Activated CD4-positive, alpha-beta T cell treated with anti-CD3 and anti-CD28 coated beads, Interleukin-10, Interleukin-2, amounts not matched to agents 100 ng/mL and 50 ng/mL, durations not matched to agents 16 hours and 8 hours (primary cell): Measurements from ENCODE around the gene TRPV6.

Experiments
- DNase-seq: peaks from one replicate; pipeline ENCODE4 v3.0.0-alpha.2; 2020

The TRPV6 gene

DNA sequence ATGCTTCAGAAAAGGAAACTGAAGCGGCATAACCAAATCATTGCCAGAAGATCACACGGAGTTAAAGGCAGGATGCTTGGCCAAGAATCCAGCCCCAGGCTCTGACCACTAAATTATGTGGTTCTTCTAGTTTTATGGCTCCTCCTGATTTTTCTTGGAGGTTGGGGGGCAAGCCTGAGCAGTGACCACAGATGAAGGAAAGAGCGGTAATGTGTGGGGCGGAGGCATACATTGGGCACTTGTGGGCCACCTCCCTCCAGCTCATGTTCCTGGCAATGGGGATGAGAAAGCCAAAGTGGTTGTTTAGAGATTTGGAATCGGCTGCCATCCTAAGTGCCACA lies 3.2 kb downstream of the TRPV6 start:
- DNase-seq: no peak

DNA sequence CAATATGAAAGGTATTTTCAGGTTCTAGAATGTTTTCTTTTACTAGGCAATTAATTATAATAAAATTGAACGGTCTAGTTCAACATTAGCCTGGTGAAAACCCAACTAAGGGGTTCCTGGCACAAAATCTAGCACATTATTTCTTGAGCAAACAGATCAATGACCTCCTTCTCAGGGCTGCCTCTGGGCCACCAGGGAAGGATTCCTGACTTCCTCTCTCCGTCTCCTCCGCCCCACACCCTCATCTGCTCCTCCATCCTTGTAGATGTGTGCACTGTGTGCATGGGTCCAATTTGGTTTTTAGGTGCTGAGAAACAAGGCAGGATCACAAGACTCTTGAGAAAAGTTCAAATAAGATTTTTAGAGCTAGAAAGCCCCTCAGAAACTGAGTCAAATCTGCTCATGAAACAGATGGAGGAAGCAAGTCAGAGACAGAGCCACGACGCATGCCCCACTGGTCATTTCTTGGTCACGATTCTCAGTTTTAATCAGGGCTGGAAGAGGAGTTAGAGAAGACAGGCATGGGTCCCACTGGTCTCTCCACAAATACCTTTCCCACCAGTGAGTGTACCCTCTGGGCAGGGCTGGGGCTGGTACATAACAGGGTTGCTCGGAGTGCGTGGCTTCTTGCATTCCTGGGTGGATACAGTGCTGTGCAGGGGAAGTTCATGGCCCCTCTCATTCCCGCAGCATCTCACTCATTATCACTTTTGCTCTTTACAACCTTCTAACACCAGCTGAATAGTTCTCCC lies 3.8 kb downstream of the TRPV6 start:
- no peak for DNase-seq

GRCh38 chr7:142880876-142881505 lies 4.6 kb downstream of the TRPV6 start:
- peak; percentile 56 for DNase-seq

DNA sequence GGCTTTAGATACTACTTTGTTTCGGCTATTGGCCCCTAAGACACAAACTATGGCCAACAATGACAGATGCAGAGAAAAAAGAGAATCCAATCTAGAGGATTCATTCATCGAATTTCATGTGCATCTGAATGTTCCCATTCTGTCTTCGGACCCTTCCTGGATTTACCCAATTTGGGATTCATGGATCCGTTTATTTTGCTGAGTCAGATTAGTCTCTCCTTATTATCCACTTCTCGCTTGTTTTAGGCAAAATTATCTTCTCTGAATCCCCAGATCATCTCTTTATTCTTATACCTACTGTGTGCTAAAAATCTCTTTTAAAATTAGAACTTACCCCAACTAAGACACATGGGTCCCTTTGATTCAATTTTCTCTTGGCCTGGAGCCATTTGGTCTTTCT lies 6.5 kb downstream of the TRPV6 start:
- DNase-seq: no peak

- no peak for DNase-seq
These were observed 7.2 kb downstream of the TRPV6 start for GRCh38 chr7:142878315-142878714.

GRCh38 chr7:142876991-142877910 lies 8.3 kb downstream of the TRPV6 start:
- DNase-seq: no peak

DNA sequence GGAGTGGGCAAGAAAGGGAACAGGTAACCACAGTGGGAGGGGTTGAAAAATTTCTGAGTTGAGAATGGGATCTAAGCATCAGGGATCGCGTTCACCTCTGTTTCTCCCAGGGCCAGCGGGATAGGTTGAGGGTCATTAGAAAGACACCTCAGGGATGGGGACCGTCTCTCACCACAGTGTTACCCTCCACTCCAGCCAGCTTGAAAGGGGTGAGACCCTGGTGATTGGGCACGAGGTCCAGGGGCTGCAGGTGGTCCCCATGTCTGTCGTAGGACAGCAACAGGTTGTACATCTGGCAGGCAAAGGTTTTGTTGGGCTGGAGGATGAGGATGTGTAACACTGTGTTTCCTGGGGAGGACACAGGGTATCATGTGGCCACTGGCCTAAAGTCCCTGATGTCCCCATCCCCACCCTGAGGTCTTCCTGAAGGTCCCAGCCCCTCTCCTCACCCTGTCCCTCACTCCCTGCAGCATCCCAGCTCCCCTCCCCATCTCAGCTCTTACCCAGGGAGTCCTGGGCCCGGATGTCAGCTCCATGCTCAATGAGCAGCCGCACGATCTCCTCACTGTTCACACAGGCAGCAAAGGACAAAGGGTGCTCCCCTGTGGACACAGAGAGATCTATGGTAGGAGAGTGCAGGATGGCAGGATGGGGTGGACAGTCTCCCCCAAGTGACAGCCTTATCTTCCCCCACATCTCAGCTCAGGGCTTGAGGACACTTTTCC lies 9.1 kb downstream of the TRPV6 start:
- DNase-seq: no peak

DNA sequence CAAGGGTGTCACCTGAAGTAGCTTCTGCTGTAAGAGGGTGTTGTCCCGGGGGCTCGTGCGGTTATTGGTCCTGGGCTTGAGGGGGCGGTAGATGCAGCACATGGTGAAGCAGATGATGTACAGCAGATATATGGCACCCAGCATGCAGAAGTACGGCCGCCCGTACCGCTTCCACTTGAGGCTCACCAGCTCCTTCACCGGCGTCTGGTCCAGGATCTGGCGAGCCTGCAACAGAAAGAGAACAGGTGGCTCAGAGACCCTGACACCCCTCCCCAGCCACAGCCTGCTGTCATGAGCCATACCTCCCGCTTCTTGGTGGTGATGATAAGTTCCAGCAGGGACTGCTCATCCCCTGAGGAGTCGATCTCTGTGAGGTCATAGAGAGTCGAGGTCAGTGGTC lies 10.1 kb downstream of the TRPV6 start:
- no peak for DNase-seq

- DNase-seq: no peak
These were observed 10.7 kb downstream of the TRPV6 start for GRCh38 chr7:142874837-142875236.

- no peak for DNase-seq
These were observed 11.1 kb downstream of the TRPV6 start for GRCh38 chr7:142874409-142874808.

DNA sequence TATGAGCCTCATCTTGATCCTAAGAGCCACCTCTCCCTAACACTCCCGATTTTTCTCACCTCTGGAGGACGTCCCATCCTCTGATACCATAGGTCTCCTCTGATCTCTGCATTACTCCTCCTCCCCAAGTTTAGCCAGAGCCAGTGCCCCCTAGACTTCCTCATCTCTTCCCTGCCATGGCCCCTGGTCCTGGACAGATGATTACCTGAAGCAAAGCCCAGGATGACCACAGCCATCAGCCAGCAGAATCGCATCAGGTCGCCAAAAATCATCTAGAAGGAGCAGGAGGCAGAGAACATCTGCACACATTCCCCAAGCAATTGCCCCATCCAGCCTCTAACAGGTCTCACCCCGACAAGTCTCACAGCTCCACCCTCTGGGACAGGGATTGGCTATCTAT lies 11.7 kb downstream of the TRPV6 start:
- no peak for DNase-seq

GRCh38 chr7:142873281-142873784 lies 12.2 kb downstream of the TRPV6 start:
- DNase-seq: peak; percentile 47

- DNase-seq: no peak
These were observed 13.4 kb downstream of the TRPV6 start for GRCh38 chr7:142872106-142872675.

DNA sequence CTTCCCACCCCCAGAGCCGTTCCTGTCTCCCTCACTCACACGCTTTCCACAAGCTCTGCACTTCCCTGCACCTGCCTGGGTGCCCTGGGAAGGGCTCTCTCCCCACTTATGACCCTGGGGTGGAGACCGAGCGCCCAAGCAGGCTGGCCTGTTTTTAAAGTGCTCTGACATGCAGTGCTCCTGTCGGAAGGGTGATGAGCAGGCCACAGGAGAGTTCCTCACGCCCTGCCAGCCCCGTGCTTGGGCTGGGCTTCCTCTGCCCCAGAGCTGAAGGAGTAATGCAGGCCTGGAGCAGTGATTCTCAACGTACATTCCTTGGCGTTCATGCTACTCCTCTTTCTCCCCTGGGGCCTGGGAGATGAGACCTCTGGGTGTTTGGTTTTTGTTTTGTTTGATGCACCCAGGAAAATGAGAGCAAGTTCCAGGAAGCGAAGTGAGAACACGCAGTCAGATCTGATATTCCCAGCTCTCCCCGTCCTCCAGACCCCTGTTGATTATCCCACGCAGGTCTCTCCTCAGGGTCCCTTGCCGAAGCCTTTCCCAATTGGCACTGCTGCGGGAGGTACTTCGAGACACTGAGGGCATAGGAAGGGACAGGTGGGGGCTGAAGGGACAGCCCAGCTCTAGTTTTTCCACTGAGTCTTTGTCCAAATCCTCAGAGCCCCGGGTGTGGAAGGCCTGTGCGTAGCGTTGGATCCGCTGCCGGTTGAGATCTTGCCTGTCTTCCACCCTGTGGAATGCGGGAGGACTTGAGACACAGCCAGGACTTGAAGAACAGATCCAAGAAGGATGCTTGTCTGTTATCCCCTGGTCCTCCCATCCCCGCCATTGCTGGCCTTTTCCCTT lies 14.1 kb downstream of the TRPV6 start:
- no peak for DNase-seq

DNA sequence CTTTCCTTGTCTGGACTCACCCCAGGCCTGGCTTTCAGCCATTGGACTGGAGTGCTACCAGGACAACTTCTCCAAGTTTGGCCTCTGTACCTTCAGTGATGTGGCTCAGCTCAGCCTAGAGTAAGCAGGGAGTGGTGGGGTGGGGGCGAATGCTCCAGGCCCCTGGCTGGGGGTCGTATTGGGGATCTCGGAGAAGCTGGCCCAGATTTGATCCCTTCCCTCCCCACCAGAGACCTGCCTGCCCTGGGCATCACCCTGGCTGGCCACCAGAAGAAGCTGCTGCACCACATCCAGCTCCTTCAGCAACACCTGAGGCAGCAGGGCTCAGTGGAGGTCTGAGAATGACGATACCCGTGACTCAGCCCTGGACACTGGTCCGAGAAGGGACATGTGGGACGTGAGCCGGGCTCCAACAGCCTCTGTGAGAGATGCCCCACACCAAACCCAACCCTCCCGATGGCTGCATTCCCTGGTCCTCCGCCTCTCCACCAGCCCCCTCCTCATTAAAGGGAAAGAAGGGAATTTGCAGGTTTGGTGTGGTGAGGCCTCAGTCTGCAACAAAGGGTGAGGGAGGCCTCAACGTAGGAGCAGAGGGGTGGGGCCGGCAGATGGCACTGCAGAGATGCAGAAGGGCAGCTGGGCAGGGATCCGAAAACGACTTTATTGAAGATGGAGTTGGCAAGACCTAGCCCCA lies 14.8 kb downstream of the TRPV6 start:
- no peak for DNase-seq

DNA sequence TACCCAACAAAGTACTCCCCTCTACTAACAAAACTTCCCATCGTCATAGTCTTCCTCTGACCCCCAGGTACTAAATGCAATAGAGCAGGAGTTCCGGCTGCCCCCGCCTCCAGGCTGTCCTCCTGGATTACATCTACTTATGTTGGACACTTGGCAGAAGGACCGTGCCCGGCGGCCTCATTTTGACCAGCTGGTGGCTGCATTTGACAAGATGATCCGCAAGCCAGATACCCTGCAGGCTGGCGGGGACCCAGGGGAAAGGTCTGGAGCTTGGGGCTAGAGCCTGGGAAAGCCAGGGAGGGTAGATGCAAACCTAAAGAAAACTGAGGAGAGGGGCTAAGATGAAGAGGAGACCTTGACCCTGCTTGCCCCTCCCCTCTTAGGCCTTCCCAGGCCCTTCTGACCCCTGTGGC lies 15.4 kb downstream of the TRPV6 start:
- DNase-seq: no peak

DNA sequence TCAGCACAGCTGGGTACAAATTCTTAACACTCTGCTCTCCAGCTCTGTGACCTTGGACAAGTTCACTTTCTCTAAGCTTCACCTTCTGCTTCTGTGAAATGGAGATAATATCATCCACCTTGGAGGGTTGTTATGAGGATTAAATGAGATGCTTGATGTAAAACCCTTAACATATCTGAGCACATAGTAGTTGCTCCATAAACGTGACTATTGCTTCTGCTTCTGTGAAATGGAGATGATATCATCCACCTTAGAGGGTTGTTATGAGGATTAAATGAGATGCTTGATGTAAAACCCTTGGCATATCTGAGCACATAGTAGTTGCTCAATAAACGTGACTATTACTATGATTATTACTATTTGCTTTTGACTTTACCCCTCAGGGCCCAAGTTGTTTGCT lies 16.1 kb downstream of the TRPV6 start:
- DNase-seq: no peak

DNA sequence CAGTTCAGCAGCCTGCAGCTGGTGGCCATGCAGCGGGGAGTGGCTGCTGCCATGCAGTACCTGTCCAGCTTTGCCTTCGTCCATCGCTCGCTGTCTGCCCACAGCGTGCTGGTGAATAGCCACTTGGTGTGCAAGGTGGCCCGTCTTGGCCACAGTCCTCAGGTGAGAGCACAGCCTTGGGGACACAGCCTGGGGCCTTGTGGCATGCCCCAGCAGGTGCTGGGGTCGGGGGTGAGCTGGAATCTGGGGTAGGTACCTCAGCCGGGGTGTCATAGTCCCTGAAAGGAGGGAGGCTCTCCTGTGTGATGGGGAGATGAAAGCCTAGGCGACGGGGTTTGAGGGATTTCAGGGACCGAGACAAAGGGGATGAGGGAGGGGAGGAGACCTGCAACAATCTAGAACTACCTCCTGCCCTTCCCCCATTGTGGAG lies 16.5 kb downstream of the TRPV6 start:
- no peak for DNase-seq

- no peak for DNase-seq
These were observed 17.2 kb downstream of the TRPV6 start for GRCh38 chr7:142868188-142868985.
